K562 (cell line): ENCODE measurements around the gene CEP95. TPM values are rescaled to one million over a fixed set of nuclear protein-coding genes. Genes with fewer than 3 reads are reported as not detected.

Experiments
- BHLHE40 ChIP-seq: IDR thresholded peaks from 2 replicates; pipeline ENCODE4 v1.6.1; 2011; ENCODE audit warnings: low read length, improper control_type of control experiment
- CAMTA2 ChIP-seq: fragments of 250-450 bp; sonication (Bioruptor Pico); conservative IDR thresholded peaks from 2 replicates; pipeline ENCODE4 v1.5.1; 2022
- CCAR2 ChIP-seq: fragments of 200-400 bp; formaldehyde crosslinking; IDR thresholded peaks from 2 replicates; pipeline ENCODE4 v1.6.1; 2017; ENCODE audit warnings: mild to moderate bottlenecking, low read depth, low read length
- COPS2 ChIP-seq: fragments of 450-650 bp; conservative IDR thresholded peaks from 2 replicates; pipeline ENCODE4 v1.6.1; 2016; ENCODE audit warnings: mild to moderate bottlenecking, moderate library complexity
- EP400 ChIP-seq: fragments of 450-650 bp; IDR thresholded peaks from 2 replicates; pipeline ENCODE4 v1.6.1; 2017; ENCODE audit warnings: antibody characterized with exemption, mild to moderate bottlenecking, moderate library complexity
- GATA2 ChIP-seq: sonication (generic); formaldehyde crosslinking; IDR thresholded peaks from 2 replicates; pipeline ENCODE4 v1.4.0; 2020; ENCODE audit warnings: mild to moderate bottlenecking, missing genetic modification reagents
- HNRNPK ChIP-seq: fragments of 200-400 bp; formaldehyde crosslinking; IDR thresholded peaks from one replicate; pipeline ENCODE4 v1.6.1; 2018; ENCODE audit warnings: mild to moderate bottlenecking, low read depth, low read length; ENCODE audit not compliant: poor library complexity, severe bottlenecking
- JUN ChIP-seq, 2 experiments: sonication (generic) in 1 of 2; formaldehyde crosslinking in 1 of 2; IDR thresholded peaks; 2 replicates each; pipeline versions ENCODE4 v1.6.1 to v1.8.0; 2012 to 2022; ENCODE audit warnings: borderline replicate concordance in 2 of 2, mild to moderate bottlenecking in 2 of 2, improper control_type of control experiment in 1 of 2, low read depth in 1 of 2, low read length in 1 of 2, missing genetic modification reagents in 1 of 2
- MBD2 ChIP-seq: sonication (generic); IDR thresholded peaks from 2 replicates; pipeline ENCODE4 v1.6.1; 2016; ENCODE audit warnings: low read depth, borderline replicate concordance
- NFE2L1 ChIP-seq: fragments of 450-650 bp; IDR thresholded peaks from 2 replicates; pipeline ENCODE4 v1.6.1; 2016; ENCODE audit warnings: missing genetic modification characterization, low read depth, mild to moderate bottlenecking, missing compliant biosample characterization, moderate library complexity, borderline replicate concordance
- NONO ChIP-seq, 2 experiments: fragments of 200-400 bp in 1 of 2; fragments of 450-650 bp in 1 of 2; formaldehyde crosslinking in 1 of 2; IDR thresholded peaks; 2 replicates each; pipeline ENCODE4 v1.6.1; 2017; ENCODE audit warnings: low read depth in 2 of 2, mild to moderate bottlenecking in 2 of 2, moderate library complexity in 2 of 2, low read length in 1 of 2
- PURB ChIP-seq: sonication (generic); formaldehyde crosslinking; IDR thresholded peaks from 2 replicates; pipeline ENCODE4 v1.9.0; 2021; ENCODE audit warnings: low read depth, mild to moderate bottlenecking, missing genetic modification reagents
- SRSF7 ChIP-seq: fragments of 200-400 bp; formaldehyde crosslinking; optimal IDR thresholded peaks from 2 replicates; pipeline ENCODE3; 2017; ENCODE audit warnings: mild to moderate bottlenecking, low read depth, low read length
- STAG1 ChIP-seq: sonication (generic); formaldehyde crosslinking; IDR thresholded peaks from 2 replicates; pipeline ENCODE4 v1.5.0; 2020; ENCODE audit warnings: missing genetic modification reagents, borderline replicate concordance
- ZNF197 ChIP-seq: fragments of 200-800 bp; sonication (Bioruptor generic); IDR thresholded peaks from 2 replicates; pipeline ENCODE4 v1.6.1; 2016; ENCODE audit warnings: low read depth, missing genetic modification characterization, missing compliant biosample characterization
- ZNF436 ChIP-seq: fragments of 250-450, 450-650 bp; sonication (Bioruptor Pico); formaldehyde crosslinking; IDR thresholded peaks from 2 replicates; pipeline ENCODE4 v1.7.0; 2020; ENCODE audit warnings: mild to moderate bottlenecking
- ZNF583 ChIP-seq: fragments of 250-450 bp; sonication (Bioruptor Pico); IDR thresholded peaks from 2 replicates; pipeline ENCODE4 v1.4.0; 2020
- ZNF780A ChIP-seq: fragments of 250-450 bp; sonication (Bioruptor Pico); IDR thresholded peaks from 2 replicates; pipeline ENCODE4 v1.5.0; 2021; ENCODE audit warnings: mild to moderate bottlenecking
- polyA plus RNA-seq, 8 experiments: library from polyadenylated mRNA; depleted of rRNA in 4 of 8; stranded (reverse) in 5 of 8; unstranded in 3 of 8; fragments of >200 nt; fragmentation: Nextera tagmentation in 2 of 8; fragmentation: Illumina TruSeq in 1 of 8; extraction: Ambion mirVana in 2 of 8; extraction: Trizol in 1 of 8; gene quantifications; 2 replicates each; pipeline versions ENCODE4 v1.2.1 to v1.2.3, GENCODE V29; 2011 to 2014; ENCODE audit warnings: inconsistent platforms in 1 of 8, missing spikeins in 1 of 8
- total RNA-seq, 7 experiments: library from RNA; depleted of rRNA in 6 of 7; stranded (reverse); fragments of >200 nt in 6 of 7; fragmentation: Illumina TruSeq in 2 of 7; extraction: Trizol in 2 of 7; gene quantifications; 2 replicates each; pipeline versions ENCODE4 v1.2.1 to v1.2.3, GENCODE V29; 2011 to 2021; ENCODE audit warnings: low replicate concordance in 1 of 7
- TF ChIP-seq, protein P1 (sequence below), 2 experiments: fragments of 200-800 bp in 1 of 2; sonication (Bioruptor generic) in 1 of 2; sonication (generic) in 1 of 2; formaldehyde crosslinking in 1 of 2; IDR thresholded peaks in 1 of 2; conservative IDR thresholded peaks in 1 of 2; 2 replicates each; pipeline versions ENCODE4 v1.5.0 to v1.6.1; 2016 to 2020; ENCODE audit warnings: missing compliant biosample characterization in 1 of 2, missing genetic modification characterization in 1 of 2, missing genetic modification reagents in 1 of 2
- TF ChIP-seq, protein P2 (sequence below): IDR thresholded peaks from 2 replicates; pipeline ENCODE4 v1.6.1; 2012; ENCODE audit warnings: low read depth, low read length, improper control_type of control experiment, borderline replicate concordance
- TF ChIP-seq, protein P3 (sequence below), 2 experiments: IDR thresholded peaks; 2 replicates each; pipeline ENCODE4 v1.6.1; 2012; ENCODE audit warnings: improper control_type of control experiment in 2 of 2, low read depth in 2 of 2, low read length in 2 of 2, borderline replicate concordance in 1 of 2
- TF ChIP-seq, protein P4 (sequence below): fragments of 250-450 bp; sonication (Bioruptor Pico); IDR thresholded peaks from 2 replicates; pipeline ENCODE4 v1.4.0; 2020; ENCODE audit warnings: mild to moderate bottlenecking, moderate library complexity

Gene CEP95
- total and polyA plus RNA-seq, 9 of the 15 experiments (the other 6 are each of a cell fraction or from before 2014, with no cell fraction given), result 26.7 to 80.7 (median 56.9) TPM

DNA sequence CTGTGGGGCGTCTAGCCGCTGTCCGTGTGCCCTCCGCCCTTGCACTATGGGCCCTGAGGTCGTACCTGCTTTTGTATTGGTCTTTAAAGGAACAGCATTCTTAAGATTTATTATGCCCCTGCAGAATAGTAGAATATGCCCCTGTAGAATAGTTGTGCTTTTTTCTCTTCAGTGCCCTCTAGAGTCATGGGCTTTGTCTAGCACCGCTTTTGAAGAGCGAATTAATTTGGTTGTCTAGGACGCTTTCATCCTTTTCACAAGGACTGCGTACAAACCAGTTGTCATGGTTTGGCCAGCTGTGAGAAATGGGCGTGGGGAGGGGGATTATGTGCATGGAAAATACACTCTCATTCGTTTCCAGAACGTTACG lies 621 bp downstream of the CEP95 start (continued):
- TF ChIP-seq ZNF197 (CRISPR knock-in tag) (no peak), HNRNPK (no peak), JUN (IDR thresholded peaks at IDR 0.05; ENCODE audit: borderline replicate concordance, low read depth, low read length) (no peak), JUN (CRISPR knock-in tag; IDR thresholded peaks at IDR 0.05; ENCODE audit: borderline replicate concordance) (no peak), PURB (CRISPR knock-in tag) (no peak), NONO (IDR thresholded peaks at IDR 0.05; ENCODE audit: low read depth in 2 of 2, low read length in 1 of 2) (no peak), MBD2 (no peak), ZNF583 (no peak), EP400 (no peak), ZNF780A (no peak), COPS2 (no peak), CAMTA2 (no peak), STAG1 (CRISPR knock-in tag) (no peak), CCAR2 (no peak), ZNF436 (CRISPR knock-in tag) (no peak), SRSF7 (no peak), BHLHE40 (no peak), GATA2 (CRISPR knock-in tag) (no peak), NFE2L1 (no peak)
- TF ChIP-seq, protein P1, sequence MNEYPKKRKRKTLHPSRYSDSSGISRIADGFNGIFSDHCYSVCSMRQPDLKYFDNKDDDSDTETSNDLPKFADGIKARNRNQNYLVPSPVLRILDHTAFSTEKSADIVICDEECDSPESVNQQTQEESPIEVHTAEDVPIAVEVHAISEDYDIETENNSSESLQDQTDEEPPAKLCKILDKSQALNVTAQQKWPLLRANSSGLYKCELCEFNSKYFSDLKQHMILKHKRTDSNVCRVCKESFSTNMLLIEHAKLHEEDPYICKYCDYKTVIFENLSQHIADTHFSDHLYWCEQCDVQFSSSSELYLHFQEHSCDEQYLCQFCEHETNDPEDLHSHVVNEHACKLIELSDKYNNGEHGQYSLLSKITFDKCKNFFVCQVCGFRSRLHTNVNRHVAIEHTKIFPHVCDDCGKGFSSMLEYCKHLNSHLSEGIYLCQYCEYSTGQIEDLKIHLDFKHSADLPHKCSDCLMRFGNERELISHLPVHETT (CRISPR knock-in tag; conservative IDR thresholded peaks at IDR 0.05 in 1 of 2, IDR thresholded peaks at IDR 0.05 in 1 of 2), result no peak
- TF ChIP-seq, protein P2, sequence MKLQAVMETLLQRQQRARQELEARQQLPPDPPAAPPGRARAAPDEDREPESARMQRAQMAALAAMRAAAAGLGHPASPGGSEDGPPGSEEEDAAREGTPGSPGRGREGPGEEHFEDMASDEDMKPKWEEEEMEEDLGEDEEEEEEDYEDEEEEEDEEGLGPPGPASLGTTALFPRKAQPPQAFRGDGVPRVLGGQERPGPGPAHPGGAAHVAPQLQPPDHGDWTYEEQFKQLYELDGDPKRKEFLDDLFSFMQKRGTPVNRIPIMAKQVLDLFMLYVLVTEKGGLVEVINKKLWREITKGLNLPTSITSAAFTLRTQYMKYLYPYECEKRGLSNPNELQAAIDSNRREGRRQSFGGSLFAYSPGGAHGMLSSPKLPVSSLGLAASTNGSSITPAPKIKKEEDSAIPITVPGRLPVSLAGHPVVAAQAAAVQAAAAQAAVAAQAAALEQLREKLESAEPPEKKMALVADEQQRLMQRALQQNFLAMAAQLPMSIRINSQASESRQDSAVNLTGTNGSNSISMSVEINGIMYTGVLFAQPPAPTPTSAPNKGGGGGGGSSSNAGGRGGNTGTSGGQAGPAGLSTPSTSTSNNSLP, result no peak
- TF ChIP-seq, protein P3, sequence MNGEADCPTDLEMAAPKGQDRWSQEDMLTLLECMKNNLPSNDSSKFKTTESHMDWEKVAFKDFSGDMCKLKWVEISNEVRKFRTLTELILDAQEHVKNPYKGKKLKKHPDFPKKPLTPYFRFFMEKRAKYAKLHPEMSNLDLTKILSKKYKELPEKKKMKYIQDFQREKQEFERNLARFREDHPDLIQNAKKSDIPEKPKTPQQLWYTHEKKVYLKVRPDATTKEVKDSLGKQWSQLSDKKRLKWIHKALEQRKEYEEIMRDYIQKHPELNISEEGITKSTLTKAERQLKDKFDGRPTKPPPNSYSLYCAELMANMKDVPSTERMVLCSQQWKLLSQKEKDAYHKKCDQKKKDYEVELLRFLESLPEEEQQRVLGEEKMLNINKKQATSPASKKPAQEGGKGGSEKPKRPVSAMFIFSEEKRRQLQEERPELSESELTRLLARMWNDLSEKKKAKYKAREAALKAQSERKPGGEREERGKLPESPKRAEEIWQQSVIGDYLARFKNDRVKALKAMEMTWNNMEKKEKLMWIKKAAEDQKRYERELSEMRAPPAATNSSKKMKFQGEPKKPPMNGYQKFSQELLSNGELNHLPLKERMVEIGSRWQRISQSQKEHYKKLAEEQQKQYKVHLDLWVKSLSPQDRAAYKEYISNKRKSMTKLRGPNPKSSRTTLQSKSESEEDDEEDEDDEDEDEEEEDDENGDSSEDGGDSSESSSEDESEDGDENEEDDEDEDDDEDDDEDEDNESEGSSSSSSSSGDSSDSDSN (IDR thresholded peaks at IDR 0.05; ENCODE audit: borderline replicate concordance in 1 of 2, low read depth in 2 of 2, low read length in 2 of 2), result no peak
- TF ChIP-seq, protein P4, sequence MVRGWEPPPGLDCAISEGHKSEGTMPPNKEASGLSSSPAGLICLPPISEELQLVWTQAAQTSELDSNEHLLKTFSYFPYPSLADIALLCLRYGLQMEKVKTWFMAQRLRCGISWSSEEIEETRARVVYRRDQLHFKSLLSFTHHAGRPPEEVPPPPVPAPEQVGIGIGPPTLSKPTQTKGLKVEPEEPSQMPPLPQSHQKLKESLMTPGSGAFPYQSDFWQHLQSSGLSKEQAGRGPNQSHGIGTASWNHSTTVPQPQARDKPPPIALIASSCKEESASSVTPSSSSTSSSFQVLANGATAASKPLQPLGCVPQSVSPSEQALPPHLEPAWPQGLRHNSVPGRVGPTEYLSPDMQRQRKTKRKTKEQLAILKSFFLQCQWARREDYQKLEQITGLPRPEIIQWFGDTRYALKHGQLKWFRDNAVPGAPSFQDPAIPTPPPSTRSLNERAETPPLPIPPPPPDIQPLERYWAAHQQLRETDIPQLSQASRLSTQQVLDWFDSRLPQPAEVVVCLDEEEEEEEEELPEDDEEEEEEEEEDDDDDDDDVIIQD (CRISPR knock-in tag), result no peak
